Kidney epithelial cell (primary cell): ENCODE results near the gene RIPOR2. TPM values are rescaled to one million over a fixed set of nuclear protein-coding genes. Genes with fewer than 3 reads are reported as not detected.

Experiments used
- DNase-seq: peaks from one replicate; pipeline ENCODE4 v3.0.0-alpha.2; 2010; ENCODE audit warnings: low read depth
- H3K27me3 ChIP-seq: 2 replicates; pipeline ENCODE4 v1.6.0; 2011; ENCODE audit warnings: low read length; ENCODE audit not compliant: control insufficient read depth, insufficient read depth
- H3K36me3 ChIP-seq: 2 replicates; pipeline ENCODE4 v1.5.1; 2011; ENCODE audit warnings: low read length; ENCODE audit not compliant: control insufficient read depth, insufficient read depth
- H3K4me3 ChIP-seq: 2 replicates; pipeline ENCODE4 v1.5.1; 2011; ENCODE audit warnings: low read depth, mild to moderate bottlenecking, control low read depth, low read length
- total RNA-seq: library from RNA; depleted of rRNA; stranded (reverse); fragments of >200 nt; gene quantifications from 2 replicates; pipeline ENCODE4 v1.2.3, GENCODE V29; 2015
- TF ChIP-seq, protein P1 (sequence below): IDR thresholded peaks from 2 replicates; pipeline ENCODE4 v1.5.1; 2011; ENCODE audit warnings: mild to moderate bottlenecking, moderate library complexity, low read length, control low read depth, inconsistent platforms; ENCODE audit not compliant: insufficient read depth, poor library complexity, severe bottlenecking

The RIPOR2 gene
- total RNA-seq, 1 donor from 2014 or later = 0.79 TPM

- Histone ChIP-seq H3K36me3 (no peaks in the 10 kb centered on the region), H3K4me3 (no peak overlapping the region), H3K27me3 (no peaks in the 10 kb centered on the region)
- TF ChIP-seq, protein P1, sequence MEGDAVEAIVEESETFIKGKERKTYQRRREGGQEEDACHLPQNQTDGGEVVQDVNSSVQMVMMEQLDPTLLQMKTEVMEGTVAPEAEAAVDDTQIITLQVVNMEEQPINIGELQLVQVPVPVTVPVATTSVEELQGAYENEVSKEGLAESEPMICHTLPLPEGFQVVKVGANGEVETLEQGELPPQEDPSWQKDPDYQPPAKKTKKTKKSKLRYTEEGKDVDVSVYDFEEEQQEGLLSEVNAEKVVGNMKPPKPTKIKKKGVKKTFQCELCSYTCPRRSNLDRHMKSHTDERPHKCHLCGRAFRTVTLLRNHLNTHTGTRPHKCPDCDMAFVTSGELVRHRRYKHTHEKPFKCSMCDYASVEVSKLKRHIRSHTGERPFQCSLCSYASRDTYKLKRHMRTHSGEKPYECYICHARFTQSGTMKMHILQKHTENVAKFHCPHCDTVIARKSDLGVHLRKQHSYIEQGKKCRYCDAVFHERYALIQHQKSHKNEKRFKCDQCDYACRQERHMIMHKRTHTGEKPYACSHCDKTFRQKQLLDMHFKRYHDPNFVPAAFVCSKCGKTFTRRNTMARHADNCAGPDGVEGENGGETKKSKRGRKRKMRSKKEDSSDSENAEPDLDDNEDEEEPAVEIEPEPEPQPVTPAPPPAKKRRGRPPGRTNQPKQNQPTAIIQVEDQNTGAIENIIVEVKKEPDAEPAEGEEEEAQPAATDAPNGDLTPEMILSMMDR = no peak
- DNase-seq = no peak
Measured at GRCh38 chr6:24865161-24865560, 70.6 kb downstream of the RIPOR2 start.

GRCh38 chr6:24864343-24864742 lies 71.4 kb downstream of the RIPOR2 start:
- H3K27me3 ChIP-seq = no peaks in the 10 kb centered on the region
- DNase-seq = no peak
- TF ChIP-seq, protein P1 = no peak

GRCh38 chr6:24861934-24862333 lies 73.8 kb downstream of the RIPOR2 start:
- Histone ChIP-seq H3K4me3 (no peak overlapping the region), H3K36me3 (no peaks in the 10 kb centered on the region), H3K27me3 (no peaks in the 10 kb centered on the region)
- TF ChIP-seq, protein P1 = no peak
- DNase-seq = no peak

More at GRCh38 chr6:24864343-24864742, 71.4 kb downstream of the RIPOR2 start:
- Histone ChIP-seq H3K4me3 (no peak overlapping the region), H3K36me3 (no peaks in the 10 kb centered on the region)

- Histone ChIP-seq H3K27me3 (no peaks in the 10 kb centered on the region), H3K36me3 (no peaks in the 10 kb centered on the region), H3K4me3 (no peak overlapping the region)
- TF ChIP-seq, protein P1 = no peak
- DNase-seq = no peak
Measured at GRCh38 chr6:24859608-24860200, 76.1 kb downstream of the RIPOR2 start.

GRCh38 chr6:24859132-24859531 lies 76.6 kb downstream of the RIPOR2 start:
- H3K4me3 ChIP-seq = no peak overlapping the region
- H3K27me3 ChIP-seq = no peaks in the 10 kb centered on the region
- TF ChIP-seq, protein P1 = no peak
- no peaks in the 10 kb centered on the region for H3K36me3 ChIP-seq
- DNase-seq = no peak

DNA sequence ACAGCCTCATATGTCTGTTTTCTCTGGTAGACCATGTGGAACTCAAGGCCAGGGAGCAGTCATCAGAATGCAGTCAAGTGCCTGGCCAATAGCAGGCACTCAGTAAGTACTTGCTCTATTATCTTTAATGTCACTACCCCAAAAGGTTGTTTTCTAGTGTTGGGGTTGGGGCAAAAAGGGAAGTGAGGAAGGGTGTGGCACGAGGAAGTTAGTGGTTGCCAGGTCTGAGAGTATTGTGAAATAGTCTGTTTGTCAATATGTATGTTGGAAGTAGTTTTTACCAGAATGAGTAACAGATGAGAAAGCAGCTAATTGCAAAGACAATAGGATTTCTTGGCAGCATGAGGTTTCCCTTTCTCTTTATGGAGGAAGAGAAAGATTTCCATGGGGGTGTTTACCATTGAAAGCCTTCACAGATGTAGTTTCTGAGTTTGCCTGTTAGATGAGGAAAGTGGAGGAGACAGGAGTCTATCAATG lies 77.5 kb downstream of the RIPOR2 start:
- H3K4me3 ChIP-seq = no peak overlapping the region
- no peak for DNase-seq
- TF ChIP-seq, protein P1 = no peak
- H3K27me3 ChIP-seq = no peaks in the 10 kb centered on the region
- H3K36me3 ChIP-seq = no peaks in the 10 kb centered on the region
